Osteocyte (in vitro differentiated cells): ENCODE data around the gene POLE3. TPM values are rescaled to one million over a fixed set of nuclear protein-coding genes. Genes with fewer than 3 reads are reported as not detected.

Experiments used
- DNase-seq: peaks from one replicate; pipeline ENCODE4 v3.0.0; 2021; ENCODE audit warnings: mixed read lengths; ENCODE audit not compliant: unreplicated experiment; ENCODE audit errors: extremely low spot score
- H3K27ac Mint-ChIP-seq: one replicate; pipeline ENCODE4 v1.8.0; 2021; ENCODE audit warnings: mild to moderate bottlenecking, mixed read lengths; ENCODE audit not compliant: unreplicated experiment
- H3K27me3 Mint-ChIP-seq: one replicate; pipeline ENCODE4 v1.8.0; 2021; ENCODE audit warnings: mixed read lengths; ENCODE audit not compliant: unreplicated experiment
- H3K36me3 Mint-ChIP-seq: one replicate; pipeline ENCODE4 v1.8.0; 2021; ENCODE audit warnings: mixed read lengths; ENCODE audit not compliant: unreplicated experiment
- H3K4me1 Mint-ChIP-seq: one replicate; pipeline ENCODE4 v1.8.0; 2021; ENCODE audit warnings: mixed read lengths; ENCODE audit not compliant: unreplicated experiment
- H3K4me3 Mint-ChIP-seq: one replicate; pipeline ENCODE4 v1.8.0; 2021; ENCODE audit warnings: mild to moderate bottlenecking, moderate library complexity, mixed read lengths; ENCODE audit not compliant: unreplicated experiment
- H3K9me3 Mint-ChIP-seq: one replicate; pipeline ENCODE4 v1.8.0; 2021; ENCODE audit warnings: mixed read lengths; ENCODE audit not compliant: unreplicated experiment
- CTCF ChIP-seq: fragments of 200-600 bp; sonication (generic); IDR thresholded peaks from 2 replicates; pipeline ENCODE4 v1.5.0; 2021; ENCODE audit warnings: antibody characterized with exemption, mild to moderate bottlenecking, moderate library complexity
- total RNA-seq: library from RNA; stranded (reverse); gene quantifications from 2 replicates; pipeline ENCODE4 v1.2.1, GENCODE V29; 2021

POLE3 gene
- total RNA-seq, 1 donor from 2014 or later: 35.5 TPM

- Mint-ChIP-seq H3K27me3 (peaks cover 13% of the 10 kb centered on the region), H3K4me1 (peaks cover 11% of the 10 kb centered on the region), H3K27ac (no peak overlapping the region), H3K4me3 (no peak overlapping the region), H3K36me3 (no peaks in the 10 kb centered on the region), H3K9me3 (no peaks in the 10 kb centered on the region)
- no peak for DNase-seq
- TF ChIP-seq CTCF: no peak
Observed at GRCh38 chr9:113421726-113422125, 11.3 kb upstream of the POLE3 start.

- Mint-ChIP-seq H3K36me3 (no peaks in the 10 kb centered on the region), H3K27ac (no peak overlapping the region), H3K27me3 (no peaks in the 10 kb centered on the region), H3K4me1 (peaks cover 4% of the 10 kb centered on the region), H3K4me3 (no peak overlapping the region), H3K9me3 (no peaks in the 10 kb centered on the region)
- DNase-seq: no peak
- no peak for TF ChIP-seq CTCF
Observed at GRCh38 chr9:113417370-113417769, 6.9 kb upstream of the POLE3 start.

GRCh38 chr9:113416149-113416721, 5.8 kb upstream of the POLE3 start:
- Mint-ChIP-seq H3K36me3 (no peaks in the 10 kb centered on the region), H3K4me1 (peaks cover 2% of the 10 kb centered on the region), H3K4me3 (no peak overlapping the region), H3K27me3 (no peaks in the 10 kb centered on the region), H3K9me3 (no peaks in the 10 kb centered on the region), H3K27ac (no peak overlapping the region)
- TF ChIP-seq CTCF: no peak
- no peak for DNase-seq

DNA sequence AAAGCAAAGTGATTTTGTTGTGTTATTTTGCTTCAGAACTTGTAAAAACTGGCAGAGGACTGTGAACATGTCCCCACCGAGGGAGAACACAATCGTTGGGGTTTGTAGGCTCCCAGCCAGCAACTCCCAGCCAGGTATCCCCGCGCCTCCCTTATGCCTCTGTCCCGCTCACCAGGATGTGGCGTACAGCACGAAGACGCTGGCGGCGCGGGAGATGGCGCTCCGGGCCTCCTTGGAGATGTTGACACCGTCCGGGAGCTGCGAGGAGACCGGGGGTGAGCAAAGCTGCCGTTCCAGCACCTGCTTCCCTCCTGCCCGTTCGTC, 630 bp downstream of the POLE3 start:
- H3K36me3 Mint-ChIP-seq: peaks cover 11% of the 10 kb centered on the region
- no peak for DNase-seq
- H3K4me3 Mint-ChIP-seq: peak overlapping the region; percentile 99
- H3K27me3 Mint-ChIP-seq: no peaks in the 10 kb centered on the region
- H3K27ac Mint-ChIP-seq: peak overlapping the region; percentile 100
- no peaks in the 10 kb centered on the region for H3K9me3 Mint-ChIP-seq
- H3K4me1 Mint-ChIP-seq: peaks cover 19% of the 10 kb centered on the region
- TF ChIP-seq CTCF: no peak

- no peak for TF ChIP-seq CTCF
- H3K4me3 Mint-ChIP-seq: peak overlapping the region; percentile 99
- H3K9me3 Mint-ChIP-seq: no peaks in the 10 kb centered on the region
- H3K27me3 Mint-ChIP-seq: no peaks in the 10 kb centered on the region
- no peak for DNase-seq
- H3K27ac Mint-ChIP-seq: peak overlapping the region; percentile 100
- peaks cover 19% of the 10 kb centered on the region for H3K4me1 Mint-ChIP-seq
- peaks cover 11% of the 10 kb centered on the region for H3K36me3 Mint-ChIP-seq
Observed at GRCh38 chr9:113409481-113409880, 994 bp downstream of the POLE3 start.
